Neural progenitor cell (in vitro differentiated cells): ENCODE results near the gene ADCY1. TPM values are rescaled to one million over a fixed set of nuclear protein-coding genes. Genes with fewer than 3 reads are reported as not detected.

Experiments used
- DNase-seq: peaks from one replicate; pipeline ENCODE4 v3.0.0-alpha.2; 2016; ENCODE audit warnings: low spot score
- H2AFZ ChIP-seq: fragments of 200-600 bp; sonication (generic); replicated peaks from 2 replicates; pipeline ENCODE4 v1.6.1; 2016; ENCODE audit warnings: antibody characterized with exemption
- H3F3A ChIP-seq: fragments of 200-600 bp; sonication (generic); 2 replicates; pipeline ENCODE4 v1.6.1; 2016; ENCODE audit warnings: antibody characterized with exemption, low read depth
- H3K27ac ChIP-seq: fragments of 200-600 bp; sonication (generic); 2 replicates; pipeline ENCODE4 v1.5.1; 2016; ENCODE audit warnings: mild to moderate bottlenecking
- H3K27me3 ChIP-seq: fragments of 200-600 bp; sonication (generic); 2 replicates; pipeline ENCODE4 v1.6.1; 2016; ENCODE audit warnings: mild to moderate bottlenecking, moderate library complexity
- H3K36me3 ChIP-seq: fragments of 200-600 bp; sonication (generic); 2 replicates; pipeline ENCODE4 v1.5.1; 2016
- H3K4me1 ChIP-seq: fragments of 200-600 bp; sonication (generic); 2 replicates; pipeline ENCODE4 v1.6.1; 2016; ENCODE audit warnings: mixed run types
- H3K4me2 ChIP-seq: fragments of 200-600 bp; sonication (generic); 2 replicates; pipeline ENCODE4 v1.6.1; 2016
- H3K4me3 ChIP-seq: fragments of 200-600 bp; sonication (generic); 2 replicates; pipeline ENCODE4 v1.5.1; 2016
- H3K79me2 ChIP-seq: fragments of 200-600 bp; sonication (generic); 2 replicates; pipeline ENCODE4 v1.6.1; 2016; ENCODE audit warnings: low read depth
- H3K9ac ChIP-seq: fragments of 200-600 bp; sonication (generic); 2 replicates; pipeline ENCODE4 v1.6.1; 2016
- H3K9me3 ChIP-seq: fragments of 200-600 bp; sonication (generic); 2 replicates; pipeline ENCODE4 v1.5.1; 2016; ENCODE audit warnings: low read depth
- H4K20me1 ChIP-seq: fragments of 200-600 bp; sonication (generic); 2 replicates; pipeline ENCODE4 v1.6.1; 2016; ENCODE audit warnings: low read depth
- H3K27ac Mint-ChIP-seq: 3 replicates; pipeline ENCODE4 v1.8.0; 2021; ENCODE audit warnings: mixed read lengths
- H3K27me3 Mint-ChIP-seq: 2 replicates; pipeline ENCODE4 v1.8.0; 2022; ENCODE audit warnings: low read depth, mild to moderate bottlenecking, inconsistent platforms, moderate library complexity, mixed read lengths; ENCODE audit not compliant: insufficient read depth
- H3K36me3 Mint-ChIP-seq: 3 replicates; pipeline ENCODE4 v1.8.0; 2021; ENCODE audit warnings: mixed read lengths
- H3K4me1 Mint-ChIP-seq: 3 replicates; pipeline ENCODE4 v1.8.0; 2021; ENCODE audit warnings: mixed read lengths
- H3K4me3 Mint-ChIP-seq: 3 replicates; pipeline ENCODE4 v1.8.0; 2021; ENCODE audit warnings: mild to moderate bottlenecking, moderate library complexity, mixed read lengths
- H3K9me3 Mint-ChIP-seq: 3 replicates; pipeline ENCODE4 v1.8.0; 2020; ENCODE audit warnings: mixed read lengths
- CTCF ChIP-seq: fragments of 200-600 bp; sonication (generic); IDR thresholded peaks from 2 replicates; pipeline ENCODE4 v1.5.1; 2017; ENCODE audit warnings: antibody characterized with exemption, mild to moderate bottlenecking
- EZH2 ChIP-seq: fragments of 200-600 bp; sonication (generic); IDR thresholded peaks from 2 replicates; pipeline ENCODE4 v1.6.1; 2017; ENCODE audit warnings: antibody characterized with exemption, mild to moderate bottlenecking, moderate library complexity
- EZH2phosphoT487 ChIP-seq: fragments of 200-600 bp; sonication (generic); IDR thresholded peaks from 2 replicates; pipeline ENCODE4 v1.6.1; 2017; ENCODE audit warnings: antibody characterized with exemption
- total RNA-seq: library from RNA; depleted of rRNA; stranded (reverse); fragments of >200 nt; gene quantifications from 2 replicates; pipeline ENCODE4 v1.2.3, GENCODE V29; 2015; ENCODE audit warnings: low replicate concordance

The ADCY1 gene
- total RNA-seq, 1 donor from 2014 or later = 7.4 TPM

GRCh38 chr7:45660901-45661211 lies 86.7 kb downstream of the ADCY1 start:
- no peak overlapping the region for H3K4me3 Mint-ChIP-seq
- no peak overlapping the region for H3K9ac ChIP-seq
- no peaks in the 10 kb centered on the region for H3K4me1 Mint-ChIP-seq
- no peak overlapping the region for H3K4me3 ChIP-seq
- no peaks in the 10 kb centered on the region for H3K27me3 ChIP-seq
- H3K9me3 Mint-ChIP-seq = no peaks in the 10 kb centered on the region
- no peaks in the 10 kb centered on the region for H3K79me2 ChIP-seq
- H3F3A ChIP-seq = no peaks in the 10 kb centered on the region
- no peaks in the 10 kb centered on the region for H4K20me1 ChIP-seq
- no peaks in the 10 kb centered on the region for H3K36me3 ChIP-seq
- no peaks in the 10 kb centered on the region for H3K4me1 ChIP-seq
- no peak for DNase-seq
- no peaks in the 10 kb centered on the region for H3K9me3 ChIP-seq
- TF ChIP-seq CTCF = no peak
- TF ChIP-seq EZH2 = no peak
- no peak for TF ChIP-seq EZH2phosphoT487
- H3K27me3 Mint-ChIP-seq = peaks cover 3% of the 10 kb centered on the region
- no peak overlapping the region for H3K27ac Mint-ChIP-seq
- no peak overlapping the region for H3K27ac ChIP-seq
- H3K36me3 Mint-ChIP-seq = peaks cover 5% of the 10 kb centered on the region
- no peak overlapping the region for H3K4me2 ChIP-seq
- no peak overlapping the region for H2AFZ ChIP-seq

- H3K4me1 ChIP-seq = no peaks in the 10 kb centered on the region
- no peaks in the 10 kb centered on the region for H3K4me1 Mint-ChIP-seq
- DNase-seq = no peak
- H3K27ac ChIP-seq = no peak overlapping the region
- H3K4me3 Mint-ChIP-seq = no peak overlapping the region
- H3K27ac Mint-ChIP-seq = no peak overlapping the region
- TF ChIP-seq EZH2phosphoT487 (no peak), EZH2 (no peak), CTCF (no peak)
- no peak overlapping the region for H3K4me2 ChIP-seq
- H3K79me2 ChIP-seq = no peaks in the 10 kb centered on the region
- peaks cover 3% of the 10 kb centered on the region for H3K27me3 Mint-ChIP-seq
- H3K27me3 ChIP-seq = no peaks in the 10 kb centered on the region
- no peaks in the 10 kb centered on the region for H3K9me3 Mint-ChIP-seq
- no peaks in the 10 kb centered on the region for H3F3A ChIP-seq
- no peaks in the 10 kb centered on the region for H4K20me1 ChIP-seq
- H3K9ac ChIP-seq = no peak overlapping the region
- no peak overlapping the region for H3K4me3 ChIP-seq
- peaks cover 5% of the 10 kb centered on the region for H3K36me3 Mint-ChIP-seq
- H3K9me3 ChIP-seq = no peaks in the 10 kb centered on the region
- H3K36me3 ChIP-seq = no peaks in the 10 kb centered on the region
- H2AFZ ChIP-seq = no peak overlapping the region
These were observed 87.3 kb downstream of the ADCY1 start for GRCh38 chr7:45661302-45661995.

- no peak overlapping the region for H3K27ac Mint-ChIP-seq
- H3K79me2 ChIP-seq = no peaks in the 10 kb centered on the region
- peaks cover 3% of the 10 kb centered on the region for H3K27me3 Mint-ChIP-seq
- H3K4me1 Mint-ChIP-seq = no peaks in the 10 kb centered on the region
- no peak overlapping the region for H3K4me3 ChIP-seq
- H3K9me3 Mint-ChIP-seq = no peaks in the 10 kb centered on the region
- no peak overlapping the region for H2AFZ ChIP-seq
- H3K27ac ChIP-seq = no peak overlapping the region
- H3K4me1 ChIP-seq = no peaks in the 10 kb centered on the region
- TF ChIP-seq EZH2phosphoT487 (no peak), EZH2 (no peak), CTCF (no peak)
- H4K20me1 ChIP-seq = no peaks in the 10 kb centered on the region
- H3K4me2 ChIP-seq = no peak overlapping the region
- peaks cover 5% of the 10 kb centered on the region for H3K36me3 Mint-ChIP-seq
- no peak overlapping the region for H3K4me3 Mint-ChIP-seq
- no peaks in the 10 kb centered on the region for H3K27me3 ChIP-seq
- no peaks in the 10 kb centered on the region for H3K36me3 ChIP-seq
- H3K9me3 ChIP-seq = no peaks in the 10 kb centered on the region
- DNase-seq = no peak
- H3K9ac ChIP-seq = no peak overlapping the region
- no peaks in the 10 kb centered on the region for H3F3A ChIP-seq
These were observed 87.8 kb downstream of the ADCY1 start for GRCh38 chr7:45662018-45662417.
